Adrenal gland (tissue), 5 donors: ENCODE data around the gene EGLN3.

ENCODE experiments used
- POLR2A ChIP-seq, 2 donors: fragments of 450-650 bp; IDR thresholded peaks; one replicate each; pipeline ENCODE4 v1.6.1; 2017; ENCODE audit warnings: antibody characterized with exemption in 2 of 2, mild to moderate bottlenecking in 2 of 2, moderate library complexity in 1 of 2
- TF ChIP-seq, protein P1 (sequence below), 6 experiments: fragments of 450-650 bp in 4 of 6; fragments of 200-600 bp in 2 of 6; sonication (generic) in 1 of 6; IDR thresholded peaks; 1 replicate in 5 of 6; 2 replicates in 1 of 6; pipeline versions ENCODE4 v1.5.1 to v1.8.0; 2016 to 2021; ENCODE audit warnings: antibody characterized with exemption in 6 of 6, mild to moderate bottlenecking in 2 of 6, moderate library complexity in 1 of 6
- donor health status: DM: no; HTN: no; CAD: no.

GRCh38 chr14:33897878-33898535, 52.9 kb downstream of the EGLN3 start:
- TF ChIP-seq, protein P1, sequence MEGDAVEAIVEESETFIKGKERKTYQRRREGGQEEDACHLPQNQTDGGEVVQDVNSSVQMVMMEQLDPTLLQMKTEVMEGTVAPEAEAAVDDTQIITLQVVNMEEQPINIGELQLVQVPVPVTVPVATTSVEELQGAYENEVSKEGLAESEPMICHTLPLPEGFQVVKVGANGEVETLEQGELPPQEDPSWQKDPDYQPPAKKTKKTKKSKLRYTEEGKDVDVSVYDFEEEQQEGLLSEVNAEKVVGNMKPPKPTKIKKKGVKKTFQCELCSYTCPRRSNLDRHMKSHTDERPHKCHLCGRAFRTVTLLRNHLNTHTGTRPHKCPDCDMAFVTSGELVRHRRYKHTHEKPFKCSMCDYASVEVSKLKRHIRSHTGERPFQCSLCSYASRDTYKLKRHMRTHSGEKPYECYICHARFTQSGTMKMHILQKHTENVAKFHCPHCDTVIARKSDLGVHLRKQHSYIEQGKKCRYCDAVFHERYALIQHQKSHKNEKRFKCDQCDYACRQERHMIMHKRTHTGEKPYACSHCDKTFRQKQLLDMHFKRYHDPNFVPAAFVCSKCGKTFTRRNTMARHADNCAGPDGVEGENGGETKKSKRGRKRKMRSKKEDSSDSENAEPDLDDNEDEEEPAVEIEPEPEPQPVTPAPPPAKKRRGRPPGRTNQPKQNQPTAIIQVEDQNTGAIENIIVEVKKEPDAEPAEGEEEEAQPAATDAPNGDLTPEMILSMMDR (IDR thresholded peaks at IDR 0.05), result no peak
- TF ChIP-seq POLR2A (IDR thresholded peaks at IDR 0.05), result no peak
